ENCODE measurements around the gene PPP4R4.

PPP4R4 gene

DNA sequence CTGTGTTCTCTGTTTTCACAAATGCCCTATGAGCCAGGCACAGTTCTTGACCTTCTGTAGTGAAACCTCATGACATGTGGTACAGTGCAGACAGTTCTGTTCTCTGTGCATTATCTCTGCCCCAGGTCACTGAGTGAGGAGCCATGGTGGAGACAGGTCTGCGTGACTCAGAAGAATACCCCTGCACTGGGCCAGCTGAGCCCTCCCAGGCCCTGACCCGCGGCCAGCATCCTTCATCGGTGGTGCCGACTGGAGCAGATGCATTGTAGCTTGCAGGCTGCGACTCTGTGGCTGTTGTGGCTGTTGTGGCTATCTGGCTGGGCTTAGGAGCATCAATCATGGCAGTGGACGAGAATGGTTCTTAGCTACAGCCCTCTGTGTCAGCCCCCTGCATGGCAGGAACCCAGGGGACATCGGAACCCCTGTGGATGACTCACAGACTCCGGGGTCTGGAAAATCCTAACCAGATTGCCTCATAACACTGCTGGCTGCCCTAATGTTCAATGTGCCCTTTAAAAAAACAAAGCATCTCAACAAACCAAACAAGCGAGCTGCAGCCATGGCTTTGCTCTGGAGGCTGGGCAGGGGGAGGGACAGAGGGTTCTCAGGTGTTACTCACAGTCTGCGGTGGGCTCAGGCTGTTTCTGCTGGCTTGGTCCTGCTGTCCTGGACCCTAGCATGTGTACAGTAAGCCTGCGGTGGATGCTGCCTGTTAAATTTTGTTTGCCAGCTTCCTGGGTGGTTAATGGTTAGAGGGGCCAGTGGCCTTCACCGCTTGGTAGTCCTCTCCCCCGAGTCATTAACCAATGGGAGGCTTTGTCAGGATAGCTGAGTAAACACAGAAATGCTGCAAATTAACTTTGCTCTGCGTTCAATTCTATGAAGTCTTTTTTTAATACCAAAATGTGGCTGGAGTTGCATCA, 148.8 kb downstream of the PPP4R4 start, which contains the start of gene SERPINA6:
TSS of gene SERPINA6 (minus strand) at position 689 of the 923 bp plus-strand sequence. CDS start 8,688 bp downstream, outside the sequence.
- H2BK12ac ChIP-seq (ENCODE audit: low read length) = no peak within 1 kb of the TSS
- no peaks in the 10 kb centered on the region for H3K79me1 ChIP-seq (ENCODE audit: low read length)
- no peak within 1 kb of the TSS for H3K9ac ChIP-seq (ENCODE audit: low read length)
- no peaks in the 10 kb centered on the region for H3K27me3 ChIP-seq (ENCODE audit: insufficient read depth, low read length)
- no peak within 1 kb of the TSS for H4K12ac ChIP-seq (ENCODE audit: low read depth, low read length)
- no peak within 1 kb of the TSS for H3K18ac ChIP-seq (ENCODE audit: low read length)
- no peak within 1 kb of the TSS for H3K23ac ChIP-seq (ENCODE audit: low read length)
- no peaks in the 10 kb centered on the region for H3K79me2 ChIP-seq (ENCODE audit: control insufficient read depth, insufficient read depth, low read length, poor library complexity)
- H3K27ac ChIP-seq (ENCODE audit: low read depth, low read length) = no peak within 1 kb of the TSS
- H3K4me2 ChIP-seq (ENCODE audit: low read length) = no peak within 1 kb of the TSS
- no CpG with 5 or more reads among the region's 15 CpGs for WGBS (ENCODE audit: extremely low coverage, insufficient coverage, insufficient read length)
- no peak within 1 kb of the TSS for H2AFZ ChIP-seq (ENCODE audit: insufficient read depth, low read length, poor library complexity)
- no peak within 1 kb of the TSS for H4K91ac ChIP-seq (ENCODE audit: low read depth, low read length)
- peaks cover 2% of the 10 kb centered on the region for H3K9me3 ChIP-seq (ENCODE audit: insufficient read depth, low read depth, low read length)
- no peak within 1 kb of the TSS for H3K4me3 ChIP-seq (ENCODE audit: low read depth, low read length)
- no peak within 1 kb of the TSS for H3K4ac ChIP-seq (ENCODE audit: low read depth, low read length)
- no peak for DNase-seq
- no peaks in the 10 kb centered on the region for H3K36me3 ChIP-seq (ENCODE audit: control insufficient read depth in 1 of 2, insufficient read depth in 2 of 2, low read length in 2 of 2)
- H3K4me1 ChIP-seq (ENCODE audit: control insufficient read depth in 1 of 2, insufficient read depth in 2 of 2, low read length in 2 of 2) = no peaks in the 10 kb centered on the region
- no peak within 1 kb of the TSS for H3K14ac ChIP-seq (ENCODE audit: low read length)
- H2BK5ac ChIP-seq (ENCODE audit: low read depth, low read length, poor library complexity) = no peak within 1 kb of the TSS
- H2AK5ac ChIP-seq (ENCODE audit: low read length) = no peak within 1 kb of the TSS
- no peak within 1 kb of the TSS for H2BK120ac ChIP-seq (ENCODE audit: insufficient read depth, low read length, poor library complexity)
- H4K8ac ChIP-seq (ENCODE audit: low read depth, low read length) = no peak within 1 kb of the TSS

DNA sequence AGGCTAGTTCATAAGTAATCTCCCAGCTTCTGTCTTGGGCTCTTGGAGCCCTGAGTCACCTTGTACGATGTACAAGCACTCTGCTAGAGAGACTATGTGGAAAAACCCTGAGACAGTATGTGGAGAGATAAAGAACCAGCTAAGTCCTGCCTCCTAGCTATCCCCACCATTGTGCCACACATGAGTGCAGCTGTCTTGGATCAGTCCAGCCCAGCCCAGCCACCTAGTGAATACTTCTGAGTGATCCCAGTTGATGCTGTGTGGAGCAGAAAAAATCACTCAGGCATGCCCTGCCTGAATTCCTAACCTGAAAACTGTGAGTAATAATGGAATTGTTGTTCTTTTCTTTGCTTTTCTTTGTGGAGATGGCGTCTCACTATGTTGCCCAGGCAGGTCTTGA, 154.1 kb downstream of the PPP4R4 start:
- no peak overlapping the region for H4K12ac ChIP-seq (ENCODE audit: low read depth, low read length)
- H3K4me2 ChIP-seq (ENCODE audit: low read length) = no peak overlapping the region
- no peak overlapping the region for H4K91ac ChIP-seq (ENCODE audit: low read depth, low read length)
- H2AK5ac ChIP-seq (ENCODE audit: low read length) = no peak overlapping the region
- no peak overlapping the region for H2BK12ac ChIP-seq (ENCODE audit: low read length)
- no peaks in the 10 kb centered on the region for H3K79me1 ChIP-seq (ENCODE audit: low read length)
- H3K79me2 ChIP-seq (ENCODE audit: control insufficient read depth, insufficient read depth, low read length, poor library complexity) = no peaks in the 10 kb centered on the region
- no peak overlapping the region for H2AFZ ChIP-seq (ENCODE audit: insufficient read depth, low read length, poor library complexity)
- no peak overlapping the region for H3K27ac ChIP-seq (ENCODE audit: low read depth, low read length)
- WGBS (ENCODE audit: extremely low coverage, insufficient coverage, insufficient read length) = no CpG with 5 or more reads among the region's 2 CpGs
- no peak overlapping the region for H3K4me3 ChIP-seq (ENCODE audit: low read depth, low read length)
- no peak overlapping the region for H4K8ac ChIP-seq (ENCODE audit: low read depth, low read length)
- no peak overlapping the region for H3K23ac ChIP-seq (ENCODE audit: low read length)
- no peak overlapping the region for H3K4ac ChIP-seq (ENCODE audit: low read depth, low read length)
- DNase-seq = no peak
- no peaks in the 10 kb centered on the region for H3K27me3 ChIP-seq (ENCODE audit: insufficient read depth, low read length)
- no peak overlapping the region for H3K18ac ChIP-seq (ENCODE audit: low read length)
- H2BK5ac ChIP-seq (ENCODE audit: low read depth, low read length, poor library complexity) = no peak overlapping the region
- H3K9me3 ChIP-seq (ENCODE audit: insufficient read depth, low read depth, low read length) = no peaks in the 10 kb centered on the region
- no peaks in the 10 kb centered on the region for H3K4me1 ChIP-seq (ENCODE audit: control insufficient read depth in 1 of 2, insufficient read depth in 2 of 2, low read length in 2 of 2)
- H3K9ac ChIP-seq (ENCODE audit: low read length) = no peak overlapping the region
- H3K14ac ChIP-seq (ENCODE audit: low read length) = no peak overlapping the region
- H2BK120ac ChIP-seq (ENCODE audit: insufficient read depth, low read length, poor library complexity) = no peak overlapping the region
- no peaks in the 10 kb centered on the region for H3K36me3 ChIP-seq (ENCODE audit: control insufficient read depth in 1 of 2, insufficient read depth in 2 of 2, low read length in 2 of 2)
